HG03196 (cell line): ENCODE measurements around the gene MTA3.

Experiments
- ATAC-seq: cut with Tn5 transposase; IDR thresholded peaks from one replicate; pipeline ENCODE4 v1.9.1; 2021; ENCODE audit not compliant: unreplicated experiment

MTA3 gene

DNA sequence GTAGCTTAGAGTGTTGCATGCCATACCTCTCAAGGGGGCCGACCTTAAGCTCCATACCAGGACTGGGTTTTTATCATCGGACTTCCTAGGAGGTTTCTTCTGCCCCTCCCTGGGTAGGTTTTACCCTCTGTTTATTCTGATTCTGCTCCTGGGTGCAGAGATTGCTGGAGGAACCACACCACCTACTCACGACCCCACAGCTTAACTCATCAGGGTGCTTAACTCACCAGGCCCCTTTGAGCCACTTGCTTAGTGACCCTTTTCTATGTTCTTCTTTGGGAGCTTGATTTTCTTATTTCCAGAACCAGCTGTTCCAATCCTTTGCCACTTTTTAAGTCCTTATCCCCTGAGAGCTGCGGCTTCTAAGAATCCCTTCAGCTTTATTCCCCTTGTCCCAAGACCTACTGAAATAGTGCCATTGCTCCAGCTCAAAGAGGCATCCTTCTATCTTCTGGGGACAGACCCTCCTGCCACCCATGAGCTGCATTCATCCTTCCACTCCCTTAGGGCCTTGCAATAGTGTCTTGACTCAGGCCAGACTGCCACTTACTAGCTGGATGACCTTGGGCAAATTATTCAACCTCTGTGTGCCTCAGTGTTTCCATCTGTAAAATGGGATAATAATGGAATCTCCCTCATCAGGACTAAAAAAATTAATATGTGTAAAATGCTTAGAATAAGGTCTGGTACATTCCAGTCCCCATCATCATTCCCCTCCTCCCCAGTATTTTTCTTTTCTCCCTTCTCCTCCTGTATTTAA is 189.7 kb downstream of the MTA3 start:
- no peak for ATAC-seq

DNA sequence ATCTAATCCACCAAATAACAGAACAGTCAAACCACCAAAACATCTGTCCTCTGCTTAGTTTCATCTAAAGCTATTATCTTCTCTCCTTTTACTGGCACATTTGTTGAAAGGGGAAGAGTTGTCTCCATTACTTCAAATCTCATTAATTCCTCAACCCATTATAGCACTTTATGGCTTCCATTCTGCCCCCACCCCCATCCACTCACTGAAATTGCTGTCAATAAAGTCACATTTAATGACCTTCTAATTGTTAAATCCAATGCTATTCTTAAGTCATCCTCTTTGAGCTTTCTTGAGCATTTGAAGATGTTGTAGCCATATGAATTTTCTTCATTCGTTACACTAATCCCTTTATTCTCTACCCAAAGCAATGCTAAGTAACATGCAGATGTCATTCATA is 190.3 kb downstream of the MTA3 start:
- ATAC-seq, result no peak

DNA sequence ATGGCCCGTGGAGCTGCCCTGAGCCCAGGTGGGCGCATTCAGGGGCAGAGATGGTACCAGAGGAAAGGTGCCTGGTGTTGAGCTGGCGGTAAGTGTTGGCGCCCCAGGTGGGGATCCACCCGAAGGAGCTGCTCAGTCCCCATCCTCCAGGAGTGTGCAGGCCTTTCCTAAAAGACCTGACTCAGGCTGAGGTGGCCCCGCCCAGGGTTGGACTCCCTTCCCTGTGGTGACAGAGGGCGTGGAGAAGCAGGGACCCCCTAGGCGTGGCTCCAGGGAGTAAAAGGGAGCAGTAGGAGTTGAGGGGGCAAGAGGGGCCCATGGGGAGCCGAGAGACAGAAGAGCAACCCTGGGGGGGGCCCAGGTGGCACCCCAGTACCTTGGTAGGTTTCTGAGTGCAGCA is 193.1 kb downstream of the MTA3 start:
- ATAC-seq, result no peak

DNA sequence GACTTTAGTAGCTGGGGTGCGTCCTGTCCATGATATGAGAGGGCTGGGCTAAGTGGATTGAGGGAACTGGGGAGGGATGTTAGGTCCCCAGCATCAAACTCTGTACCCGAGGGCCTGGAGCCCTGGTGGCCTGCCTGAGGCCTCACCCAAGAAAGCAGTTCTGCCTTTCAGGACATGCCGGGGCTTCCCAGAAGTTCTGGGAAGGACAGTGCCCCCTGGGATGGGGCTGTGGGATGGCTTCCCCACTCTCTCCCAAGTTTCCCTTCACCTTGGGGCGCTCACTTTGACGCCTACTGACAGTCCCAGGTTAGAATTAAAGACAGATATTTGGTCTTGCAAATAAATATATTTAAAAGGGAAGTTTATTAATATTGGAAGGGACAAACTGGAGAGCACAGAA is 193.7 kb downstream of the MTA3 start:
- no peak for ATAC-seq

DNA sequence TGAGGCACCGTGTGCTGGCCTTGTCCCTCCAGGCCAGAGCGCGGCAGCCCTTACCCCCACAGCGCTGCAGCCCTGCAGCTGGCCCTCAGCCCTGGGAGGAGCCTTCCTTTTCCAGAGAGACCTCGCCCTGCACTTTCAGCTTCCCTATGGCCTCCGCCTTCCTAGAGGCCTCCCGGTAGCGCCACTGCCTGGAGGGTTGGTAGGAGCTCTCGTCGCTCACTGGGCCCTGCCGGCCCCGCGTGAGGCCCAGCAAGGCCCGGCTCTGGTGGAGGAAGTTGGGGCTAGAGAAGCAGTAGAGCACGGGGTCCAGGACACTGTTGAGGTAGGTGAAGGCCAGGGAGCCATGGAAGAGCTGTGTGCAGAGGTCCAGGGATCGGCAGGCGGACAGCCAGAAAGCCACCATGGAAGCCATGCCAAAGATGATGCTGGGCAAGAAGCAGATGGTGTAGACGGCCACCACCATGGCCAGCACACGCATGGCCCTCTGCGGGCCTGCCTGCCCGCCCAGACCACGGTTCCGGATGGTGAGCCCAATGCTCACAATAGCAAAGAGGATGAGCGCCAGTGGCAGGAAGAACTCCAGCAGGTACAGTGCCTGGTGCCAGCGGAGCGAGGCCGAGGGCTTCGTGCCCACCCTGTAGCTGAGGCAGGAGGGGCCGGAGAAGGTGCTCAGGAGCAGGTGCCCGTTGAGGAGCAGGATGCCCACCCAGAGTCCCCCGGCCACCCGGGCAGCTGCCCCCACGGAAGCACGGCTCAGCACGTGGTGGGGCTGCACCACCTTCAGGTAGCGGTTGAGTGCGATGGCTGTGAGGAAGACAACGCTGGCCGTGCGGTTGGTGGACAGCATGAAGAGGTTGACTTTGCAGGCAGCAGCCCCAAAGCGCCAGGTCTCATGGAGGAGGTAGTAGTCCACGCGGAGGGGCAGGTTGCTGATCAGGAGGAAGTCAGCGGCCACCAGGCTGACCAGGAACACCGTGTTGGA is 194.7 kb downstream of the MTA3 start:
- ATAC-seq, result no peak

DNA sequence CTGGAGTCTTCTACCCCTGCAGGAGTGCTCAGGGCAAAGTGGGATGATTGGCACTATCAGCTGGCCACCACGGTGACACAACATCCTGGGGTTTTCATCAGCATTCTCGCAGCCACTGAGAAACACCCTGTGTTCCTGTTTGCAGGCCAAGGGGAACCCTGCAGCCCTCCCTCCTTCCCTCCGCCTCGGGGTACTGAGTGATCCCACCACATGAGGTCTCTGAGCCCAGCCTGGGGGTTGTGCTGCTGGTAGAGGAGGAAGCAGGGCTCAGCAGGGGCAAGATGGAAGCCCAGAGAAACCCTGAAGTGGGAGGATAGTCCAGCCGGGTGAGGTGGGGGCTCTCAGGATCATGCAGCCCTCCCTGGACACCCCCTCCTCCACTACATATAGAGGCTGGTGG is 195.7 kb downstream of the MTA3 start, which contains the start of gene OXER1:
Gene OXER1, minus strand, starts transcription at position 40 of the 400 bp plus-strand sequence. CDS start 73 bp downstream, outside the sequence.
- ATAC-seq, result no peak

DNA sequence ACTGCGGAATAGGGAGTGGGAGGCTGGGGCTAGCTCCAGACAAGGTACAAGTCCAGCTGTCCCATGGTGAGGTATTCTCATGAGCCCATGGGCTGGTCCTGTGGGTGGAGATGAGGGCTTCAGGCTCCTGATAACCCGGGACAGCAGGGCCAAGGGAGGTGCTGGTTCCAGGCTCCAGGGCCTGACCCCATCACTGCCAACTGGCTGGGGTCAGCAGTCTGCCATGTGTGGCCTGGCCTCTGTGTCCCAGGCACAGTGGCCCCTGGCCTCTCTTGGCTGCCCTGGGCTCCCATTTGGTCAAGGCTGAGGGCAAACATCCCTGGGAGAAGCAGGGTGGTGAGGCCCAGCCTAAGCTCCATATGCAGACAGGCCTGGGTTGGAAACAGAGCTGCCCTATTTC is 196.5 kb downstream of the MTA3 start:
- no peak for ATAC-seq

DNA sequence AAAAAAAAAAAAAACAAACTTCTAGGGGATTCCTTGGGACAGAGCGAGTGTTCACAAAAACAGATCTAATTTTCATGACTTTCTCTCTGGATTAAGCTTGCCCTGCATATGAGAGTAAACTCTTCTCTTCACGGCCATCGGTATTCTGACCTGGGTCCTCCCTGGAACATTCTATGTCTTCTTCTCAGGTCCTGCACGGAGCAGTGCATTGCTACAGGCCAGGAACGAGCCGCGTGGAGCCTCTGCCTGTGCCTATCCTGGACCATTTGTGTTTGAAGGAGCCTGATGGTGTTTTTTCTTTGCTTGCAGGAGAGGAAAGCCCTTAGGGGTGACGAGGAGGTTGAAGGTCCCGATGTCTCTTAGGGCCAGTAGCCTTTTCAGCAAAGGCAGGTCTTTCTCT is 197.3 kb downstream of the MTA3 start:
- ATAC-seq, result no peak

DNA sequence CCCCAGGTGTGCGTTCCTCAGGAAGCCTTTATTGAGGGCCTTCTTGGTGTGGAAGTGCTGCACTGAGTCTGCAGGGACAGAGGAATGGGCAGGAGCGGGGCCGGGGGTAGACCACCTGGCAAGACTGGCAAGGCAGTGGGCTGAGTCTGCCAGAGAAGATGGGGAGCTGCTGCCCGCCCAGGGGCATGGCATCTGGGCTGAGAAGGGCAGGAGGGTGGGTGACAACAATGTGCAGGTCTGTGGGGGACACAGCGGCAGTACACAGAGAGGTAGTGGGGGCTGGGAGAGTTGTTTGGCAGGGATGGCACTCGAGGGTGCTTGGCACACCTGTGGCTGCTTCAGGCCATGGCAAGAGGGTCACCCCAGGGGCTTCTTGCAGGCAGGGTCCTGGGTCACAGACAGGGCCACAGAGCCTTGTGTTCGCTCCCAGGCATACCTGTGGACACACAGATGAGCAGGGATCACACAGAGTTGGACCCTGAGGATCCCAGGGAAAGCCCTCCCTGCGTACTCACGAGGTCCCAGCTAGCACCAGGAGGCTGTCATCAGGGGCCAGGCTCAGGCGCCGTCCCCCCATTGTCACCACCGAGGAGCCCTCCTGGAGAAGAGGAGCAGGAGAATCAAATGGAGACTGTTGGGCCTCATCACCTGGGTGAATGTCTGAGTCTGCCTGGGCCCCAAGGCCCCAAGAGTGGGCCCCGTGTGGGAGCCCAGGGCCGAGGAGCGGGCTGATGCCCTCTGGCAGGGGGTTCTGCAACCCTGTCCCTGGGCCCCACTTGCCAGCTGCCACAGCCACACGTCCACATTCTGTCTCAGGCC is 198.9 kb downstream of the MTA3 start:
- ATAC-seq, result no peak

DNA sequence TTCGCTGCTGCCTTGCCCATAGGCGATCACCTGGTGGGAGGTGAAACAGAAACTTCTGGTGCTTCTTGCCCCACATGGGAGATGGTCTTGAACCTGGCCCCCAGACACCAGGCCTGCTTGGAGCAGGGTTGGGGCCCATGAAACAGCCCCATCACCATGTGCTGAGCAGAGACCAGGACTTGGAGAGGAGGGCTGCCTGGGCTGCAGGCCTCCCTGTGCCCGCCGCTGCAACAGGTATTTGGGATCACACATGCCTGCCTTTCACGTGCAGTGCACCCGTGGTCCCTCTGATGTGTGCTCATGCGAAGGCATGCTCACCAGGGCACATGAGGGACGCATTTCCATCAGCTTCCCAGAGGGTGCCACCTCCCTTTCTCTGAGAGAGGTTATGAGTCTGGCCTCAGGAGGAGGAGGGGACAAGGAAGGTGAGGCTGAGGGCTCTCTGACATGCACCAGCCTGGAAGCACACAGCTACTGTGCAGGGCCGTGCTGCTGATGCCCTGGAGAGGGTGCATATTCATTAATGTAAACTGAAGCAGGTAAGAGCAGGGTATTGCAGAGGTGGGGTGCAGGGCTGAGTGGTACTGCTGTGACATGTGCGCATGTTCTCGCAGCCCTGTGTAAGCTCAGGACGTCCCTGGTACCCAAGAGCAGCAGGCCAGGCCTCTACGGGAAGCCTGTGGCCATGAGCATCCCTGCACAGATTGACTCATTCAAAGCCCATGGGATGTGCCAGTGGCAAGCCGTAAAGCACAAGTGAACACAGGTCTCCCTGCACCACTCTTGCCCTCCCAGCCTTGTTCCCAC is 199.7 kb downstream of the MTA3 start:
- no peak for ATAC-seq

DNA sequence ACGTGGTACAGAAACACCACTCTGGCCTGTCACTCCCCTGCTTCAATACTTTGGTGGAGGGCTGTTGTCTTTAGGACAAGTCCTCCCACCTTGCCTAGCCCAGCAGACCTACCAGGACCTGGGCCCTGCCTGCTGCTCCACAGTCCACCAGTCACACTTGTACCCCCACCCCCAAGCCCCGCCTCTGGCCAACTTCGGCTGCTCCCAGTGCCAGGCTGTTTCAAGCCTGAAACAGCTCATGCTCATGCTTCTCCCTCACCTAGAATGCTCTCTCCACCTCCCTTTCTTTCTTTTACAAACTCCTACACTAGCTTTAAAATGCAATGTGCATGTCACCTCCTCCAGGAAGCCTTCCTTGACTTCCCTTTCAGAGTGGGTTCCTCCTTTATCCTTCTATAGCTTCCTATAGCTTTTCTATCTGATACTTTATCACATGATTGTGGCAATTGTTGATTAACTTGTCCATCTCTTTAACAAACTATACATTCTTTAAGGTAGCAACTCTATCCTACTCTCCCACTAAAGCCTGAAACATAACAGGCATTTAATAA is 200.3 kb downstream of the MTA3 start:
- no peak for ATAC-seq

DNA sequence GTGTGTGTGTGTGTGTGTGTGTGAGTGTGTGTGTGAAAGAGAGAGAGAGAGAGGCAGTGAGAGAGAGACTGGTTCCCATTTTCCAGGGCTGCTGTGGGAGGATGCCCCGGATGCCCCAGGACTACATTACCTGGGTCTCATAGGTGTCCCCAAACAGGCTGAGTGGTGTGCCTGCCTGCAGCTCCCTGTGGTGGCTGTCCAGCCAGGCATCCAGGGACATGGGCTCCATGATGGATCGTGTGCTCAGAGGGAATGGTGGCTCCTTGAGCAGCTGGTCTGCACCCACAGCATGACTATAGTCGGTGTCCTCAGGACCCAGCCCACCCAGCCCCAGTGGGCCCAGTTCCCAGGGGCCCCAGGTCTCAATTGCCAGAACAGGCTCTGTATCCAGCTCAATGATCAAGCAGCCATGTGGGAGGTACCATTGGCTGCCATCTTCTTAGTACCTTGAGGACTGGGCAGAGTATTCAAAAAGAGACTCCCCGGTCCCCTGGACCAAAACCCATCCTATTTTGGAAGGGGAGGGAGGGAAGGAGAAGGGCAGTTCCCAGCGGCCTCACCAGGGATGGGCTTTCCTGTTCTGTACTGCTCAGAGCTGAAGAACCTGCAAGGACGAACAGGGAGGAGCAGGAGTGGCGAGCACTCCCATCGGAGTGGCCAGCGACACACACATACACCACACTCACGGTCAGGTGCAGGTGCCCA is 201.3 kb downstream of the MTA3 start:
- no peak for ATAC-seq

DNA sequence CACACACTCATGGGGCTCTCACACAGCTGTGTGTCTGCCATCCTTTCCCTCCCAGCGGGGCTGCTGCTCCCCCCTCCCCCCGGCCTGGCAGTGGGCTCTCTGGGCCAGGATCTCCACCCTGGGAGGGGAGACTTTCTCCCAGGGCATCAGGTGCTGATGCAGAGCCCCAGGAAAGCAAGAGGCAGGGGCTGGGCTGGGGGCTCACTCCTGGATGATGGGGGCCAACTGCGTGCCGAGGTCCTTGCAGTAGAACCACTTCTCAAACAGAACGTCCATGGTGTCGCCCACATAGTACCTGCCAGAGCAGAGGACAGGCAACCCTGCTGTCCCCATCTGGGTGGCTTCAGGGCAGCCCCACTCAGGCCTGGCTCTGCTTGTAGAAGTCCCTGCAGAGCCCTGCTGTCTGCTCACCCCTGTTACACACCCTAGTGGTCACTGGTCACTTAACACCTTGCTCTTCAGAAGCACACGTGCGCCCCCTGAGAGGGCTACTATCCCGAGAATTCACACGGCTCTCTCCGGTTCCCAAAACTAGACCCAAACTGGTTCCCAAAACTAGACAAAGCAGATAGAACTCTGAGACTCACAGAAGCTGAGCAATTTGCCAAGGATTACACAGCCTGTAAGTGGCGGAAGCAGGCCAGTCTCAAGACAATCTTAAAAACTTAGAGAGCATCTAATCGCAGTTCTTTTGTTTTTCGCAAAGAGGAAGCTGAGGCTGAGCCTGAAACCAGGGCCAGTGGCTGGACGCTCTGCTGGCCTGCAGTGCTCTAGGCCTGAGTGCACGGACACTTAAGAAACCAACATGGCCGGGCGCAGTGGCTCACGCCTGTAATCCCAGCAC is 202.1 kb downstream of the MTA3 start:
- no peak for ATAC-seq

DNA sequence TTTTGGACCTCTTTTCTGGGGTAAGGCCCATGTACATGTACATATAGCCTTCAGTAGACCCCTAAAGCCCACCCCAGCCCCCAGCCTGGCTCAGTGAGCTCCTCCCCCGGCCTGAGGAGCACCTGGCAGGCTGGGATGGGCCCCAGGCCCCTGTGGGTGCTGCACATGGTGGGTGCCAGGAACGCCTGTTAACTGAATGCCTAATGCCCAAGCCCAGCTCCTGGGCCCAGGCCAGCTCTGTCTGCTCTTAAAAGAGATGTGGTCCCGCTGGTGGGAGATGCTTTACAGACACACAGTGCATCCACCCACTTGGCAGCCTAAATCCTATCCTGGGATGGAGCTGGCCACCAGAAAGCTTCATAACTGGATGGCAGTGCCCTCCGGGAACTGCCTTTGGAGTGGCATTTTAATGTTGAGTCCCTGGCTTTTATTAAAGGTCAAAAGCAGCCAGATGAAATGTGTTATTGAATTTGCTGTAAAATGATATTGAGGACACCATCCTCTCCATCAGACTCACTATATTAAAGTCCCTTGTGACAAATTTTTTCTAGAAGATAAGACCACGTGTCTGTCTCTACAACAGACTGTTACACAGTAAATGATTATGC is 203.2 kb downstream of the MTA3 start:
- ATAC-seq, result no peak

DNA sequence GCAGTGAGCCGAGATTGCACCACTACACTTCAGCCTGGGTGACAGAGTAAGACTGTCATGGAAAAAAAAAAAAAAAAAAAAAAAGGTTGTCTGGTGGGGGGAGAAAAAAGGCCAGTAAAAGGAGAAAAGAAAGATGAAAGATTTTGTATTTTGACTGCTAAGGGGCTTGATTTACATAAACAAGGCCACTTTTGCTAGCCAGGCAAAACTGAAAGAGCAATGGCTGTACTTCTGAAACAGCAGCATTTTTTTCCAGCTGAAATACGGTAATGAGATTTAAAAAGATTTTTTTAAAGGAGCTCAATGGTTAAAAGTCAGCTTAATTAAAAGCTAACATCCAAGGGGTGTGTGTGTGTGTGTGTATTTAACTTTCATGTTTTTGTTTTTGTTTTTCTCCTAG is 206.8 kb downstream of the MTA3 start:
- ATAC-seq, result no peak

DNA sequence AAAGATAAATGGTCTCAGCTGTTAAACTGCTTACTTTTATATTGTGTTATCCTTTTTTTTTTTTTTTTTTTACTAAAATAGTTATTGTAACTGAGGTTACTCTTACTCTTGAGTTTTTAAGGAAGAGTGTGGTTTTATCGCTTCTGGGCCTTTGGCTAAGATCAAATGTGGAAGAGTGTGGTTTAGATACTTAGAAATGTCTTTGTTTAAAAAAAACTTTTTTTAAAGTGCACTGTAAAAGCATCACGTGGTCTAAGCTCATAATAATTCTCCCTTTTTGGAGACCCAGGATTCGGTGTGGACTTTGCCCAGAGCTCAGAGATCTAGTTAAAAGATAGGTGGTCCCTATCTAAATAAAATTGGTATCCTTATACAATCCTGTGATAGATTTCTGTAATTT is 207.4 kb downstream of the MTA3 start:
- no peak for ATAC-seq

DNA sequence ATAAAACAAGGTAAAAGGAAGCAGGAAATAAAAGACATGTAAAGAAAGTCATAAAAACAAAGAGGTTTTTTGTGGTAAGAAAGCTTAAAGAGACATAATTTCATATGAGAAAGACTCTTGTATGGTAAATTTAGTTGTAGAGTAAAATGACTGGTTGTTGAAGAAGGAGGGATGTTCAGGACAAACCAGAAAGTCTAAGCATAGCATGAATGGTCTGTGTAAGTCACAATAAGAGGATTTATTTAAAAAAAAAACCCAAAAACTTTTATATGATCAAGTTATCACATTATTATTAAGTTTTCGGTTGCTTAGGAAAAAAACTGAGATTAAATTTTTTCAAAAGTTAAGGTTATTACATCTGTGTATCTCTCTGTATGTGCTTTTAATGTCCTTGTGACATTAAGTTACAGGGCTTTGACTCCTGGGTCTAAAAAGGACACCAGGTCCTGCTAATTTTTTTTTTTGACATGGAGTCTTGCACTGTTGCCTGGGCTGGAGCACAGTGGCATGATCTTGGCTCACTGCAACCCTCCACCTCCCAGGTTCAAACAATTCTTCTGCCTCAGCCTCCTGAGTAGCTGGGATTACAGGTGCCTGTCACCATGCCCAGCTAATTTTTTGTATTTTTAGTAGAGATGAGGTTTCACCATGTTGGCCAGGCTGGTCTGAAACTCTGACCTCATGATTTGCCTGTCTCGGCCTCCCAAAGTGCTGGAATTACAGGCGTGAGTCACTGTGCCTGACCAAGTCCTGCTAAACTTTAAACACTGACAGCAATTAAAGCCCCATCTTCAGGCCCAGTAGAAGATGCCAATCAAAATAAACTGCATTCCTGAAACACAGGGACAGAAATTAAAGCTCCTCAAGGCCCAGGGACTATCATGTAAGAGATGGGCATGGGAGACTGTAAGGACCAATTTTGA is 209.7 kb downstream of the MTA3 start:
- ATAC-seq, result no peak
